GM18861 (cell line): ENCODE data around the gene SIX5.
"Not testable (repeated sequence)": the region's sequence is repeated elsewhere in the genome, so short reads cannot be mapped to it uniquely, and the experiment has no call there.

ENCODE experiments used
- ATAC-seq: cut with Tn5 transposase; IDR thresholded peaks from one replicate; pipeline ENCODE4 v1.9.1; 2021; ENCODE audit not compliant: unreplicated experiment

The SIX5 gene

DNA sequence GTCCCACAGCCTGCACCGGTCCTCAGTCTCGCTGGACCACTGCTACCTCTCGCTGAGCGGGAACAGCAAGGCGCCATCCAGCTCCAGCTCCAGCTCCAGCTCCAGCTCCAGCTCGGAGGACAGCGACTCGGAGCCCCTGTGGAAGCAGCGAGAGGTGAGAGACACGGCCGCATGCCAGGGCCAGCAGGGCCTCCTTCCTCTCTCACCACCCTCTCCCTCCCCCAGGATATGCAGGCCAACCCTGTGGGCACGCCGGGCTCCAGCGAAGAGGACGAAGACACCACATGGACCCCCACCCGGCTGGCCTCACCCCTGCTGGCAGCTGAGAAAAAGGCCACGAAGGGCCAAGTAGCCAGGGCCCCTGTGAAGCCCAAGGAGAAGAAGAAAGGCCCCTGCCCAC is 7.3 kb downstream of the SIX5 start:
- no peak for ATAC-seq

GRCh38 chr19:45758921-45759320 is 10.1 kb downstream of the SIX5 start:
- no peak for ATAC-seq

- no peak for ATAC-seq
These were observed 11.4 kb downstream of the SIX5 start for GRCh38 chr19:45757695-45758094.

GRCh38 chr19:45754323-45754722 is 14.7 kb downstream of the SIX5 start:
- ATAC-seq = no peak

DNA sequence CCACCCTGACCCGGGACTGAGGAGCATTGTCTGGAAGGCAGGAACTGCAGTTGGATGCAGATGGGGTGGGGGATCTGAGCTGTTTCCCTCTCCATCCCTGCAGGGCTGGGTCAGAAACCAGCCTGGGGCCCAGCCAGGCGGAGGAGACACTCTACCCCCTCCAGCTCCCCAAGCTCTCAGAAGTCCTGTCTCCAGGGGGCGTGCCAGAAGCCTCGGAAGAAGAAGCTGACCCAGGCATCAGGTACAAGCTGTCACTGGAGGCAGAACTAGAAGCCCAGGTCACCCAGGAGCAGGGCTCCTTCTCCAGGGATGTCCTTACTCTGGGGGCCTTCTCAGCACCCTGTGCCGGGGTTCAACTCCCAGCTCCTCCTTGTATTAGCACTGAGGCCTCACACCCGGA is 15.5 kb downstream of the SIX5 start:
- ATAC-seq = no peak

GRCh38 chr19:45752639-45753038 is 16.4 kb downstream of the SIX5 start:
- ATAC-seq = no peak

DNA sequence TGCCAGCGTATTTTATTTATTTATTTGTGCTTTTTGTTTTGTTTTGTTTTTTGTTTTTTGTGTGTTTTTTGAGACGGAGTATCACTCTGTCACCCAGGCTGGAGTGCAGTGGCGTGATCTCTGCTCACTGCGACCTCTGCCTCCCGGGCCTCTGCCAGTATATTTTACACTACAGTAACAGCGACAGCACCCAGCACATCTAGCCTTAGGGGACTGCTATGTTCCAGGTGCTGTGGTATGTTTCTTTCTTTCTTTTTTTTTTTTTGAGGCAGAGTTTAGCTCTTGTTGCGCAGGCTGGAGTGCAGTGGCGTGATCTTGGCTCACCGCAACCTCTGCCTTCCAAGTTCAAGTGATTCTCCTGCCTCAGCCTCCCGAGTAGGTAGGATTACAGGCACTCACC is 17.6 kb downstream of the SIX5 start:
- not testable (repeated sequence) for ATAC-seq

- no peak for ATAC-seq
These were observed 21.5 kb downstream of the SIX5 start for GRCh38 chr19:45747513-45747912.

DNA sequence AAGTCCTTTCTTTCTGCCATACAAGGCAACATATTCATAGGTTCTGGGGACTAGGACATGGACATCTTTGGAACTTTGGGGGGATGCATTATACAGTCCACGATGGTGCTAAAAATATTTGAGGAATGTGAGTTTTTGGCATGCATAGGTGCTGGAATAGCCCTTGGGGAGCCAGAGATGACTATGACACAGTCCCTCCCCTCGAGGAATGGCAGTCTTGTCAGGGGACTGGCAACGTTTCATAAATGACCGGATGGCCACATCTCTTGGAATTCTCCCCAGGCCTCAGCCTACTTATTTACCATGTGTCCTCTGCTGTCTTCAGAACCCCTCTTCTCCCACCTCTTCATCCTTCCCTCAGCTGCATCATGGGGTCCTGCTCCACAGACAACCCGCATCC is 22.2 kb downstream of the SIX5 start:
- ATAC-seq = no peak

DNA sequence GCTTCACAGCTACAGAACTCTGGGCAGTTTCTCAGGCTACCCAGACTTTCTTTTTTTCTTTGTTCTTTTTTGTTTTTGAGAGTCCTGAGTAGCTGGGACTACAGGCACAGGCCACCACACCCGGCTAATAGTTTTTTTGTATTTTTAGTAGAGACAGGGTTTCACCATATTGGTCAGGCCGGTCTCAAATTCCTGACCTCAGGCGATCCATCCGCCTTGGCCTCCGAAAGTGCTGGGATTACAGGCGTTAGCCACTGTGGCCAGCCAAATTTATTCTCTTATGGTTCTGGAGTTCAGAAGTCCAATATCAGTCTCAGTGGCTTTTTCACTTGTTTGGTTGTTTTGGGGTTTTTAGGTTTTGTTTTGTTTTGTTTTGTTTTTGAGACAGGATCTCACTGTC is 23.4 kb downstream of the SIX5 start:
- no peak for ATAC-seq

DNA sequence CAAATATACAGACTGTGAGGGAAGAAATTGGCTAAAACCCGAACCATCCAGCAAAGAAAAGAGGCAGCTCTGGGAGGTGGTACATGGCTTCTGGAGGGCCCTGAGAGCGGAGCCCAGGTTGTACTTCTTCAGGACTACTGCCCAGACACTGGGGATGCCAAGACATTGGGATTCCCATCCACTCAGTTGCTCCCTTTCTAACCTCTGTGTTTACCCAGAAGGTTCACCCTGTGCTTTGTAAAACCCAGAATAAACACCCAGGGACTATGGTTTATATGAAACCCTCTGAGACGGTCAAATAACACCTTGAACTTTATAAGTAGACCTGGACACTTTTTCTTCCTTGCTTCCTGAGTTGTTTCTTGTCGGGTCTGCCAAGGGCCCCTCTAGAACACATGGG is 26.1 kb downstream of the SIX5 start:
- no peak for ATAC-seq

DNA sequence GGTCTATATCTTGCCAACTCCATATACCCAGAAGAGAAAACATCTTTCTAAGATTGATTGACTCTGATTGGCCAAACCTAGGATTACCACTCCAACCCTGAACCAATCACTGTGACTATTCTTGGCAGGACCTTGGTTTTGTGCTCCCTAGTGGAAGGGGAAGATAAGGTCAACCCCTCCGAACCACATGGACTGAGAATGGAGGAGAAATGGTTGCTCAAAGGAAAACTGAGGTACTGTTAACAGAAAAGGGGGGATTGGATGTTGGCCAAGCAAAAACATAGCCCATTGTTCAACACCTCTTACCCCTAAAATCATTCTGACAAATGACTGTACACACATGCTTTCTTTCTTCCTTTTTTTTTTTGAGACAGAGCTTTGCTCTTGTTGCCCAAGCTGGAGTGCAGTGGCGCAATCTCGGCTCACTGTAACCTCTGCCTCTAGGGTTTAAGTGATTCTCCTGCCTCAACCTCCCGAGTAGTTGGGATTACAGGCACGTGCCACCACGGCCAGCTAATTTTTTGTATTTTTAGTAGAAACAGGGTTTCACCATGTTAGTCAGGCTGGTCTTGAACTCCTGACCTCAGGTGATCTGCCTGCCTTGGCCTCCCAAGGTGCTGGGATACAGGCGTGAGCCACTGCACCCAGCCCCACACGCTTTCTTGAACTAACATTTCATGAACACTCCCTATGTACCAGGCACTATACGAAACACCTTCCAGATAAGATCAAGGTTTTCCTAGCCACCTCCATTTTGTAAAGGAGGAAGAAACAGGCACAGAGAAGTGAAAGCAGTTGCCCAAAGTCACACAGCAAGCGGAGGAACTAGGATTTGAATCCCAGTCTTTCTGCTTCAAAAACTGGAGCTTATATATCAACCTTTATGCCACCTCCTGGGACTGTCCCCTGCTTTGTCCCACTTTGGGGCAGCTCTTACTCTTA is 29.3 kb downstream of the SIX5 start:
- no peak for ATAC-seq

DNA sequence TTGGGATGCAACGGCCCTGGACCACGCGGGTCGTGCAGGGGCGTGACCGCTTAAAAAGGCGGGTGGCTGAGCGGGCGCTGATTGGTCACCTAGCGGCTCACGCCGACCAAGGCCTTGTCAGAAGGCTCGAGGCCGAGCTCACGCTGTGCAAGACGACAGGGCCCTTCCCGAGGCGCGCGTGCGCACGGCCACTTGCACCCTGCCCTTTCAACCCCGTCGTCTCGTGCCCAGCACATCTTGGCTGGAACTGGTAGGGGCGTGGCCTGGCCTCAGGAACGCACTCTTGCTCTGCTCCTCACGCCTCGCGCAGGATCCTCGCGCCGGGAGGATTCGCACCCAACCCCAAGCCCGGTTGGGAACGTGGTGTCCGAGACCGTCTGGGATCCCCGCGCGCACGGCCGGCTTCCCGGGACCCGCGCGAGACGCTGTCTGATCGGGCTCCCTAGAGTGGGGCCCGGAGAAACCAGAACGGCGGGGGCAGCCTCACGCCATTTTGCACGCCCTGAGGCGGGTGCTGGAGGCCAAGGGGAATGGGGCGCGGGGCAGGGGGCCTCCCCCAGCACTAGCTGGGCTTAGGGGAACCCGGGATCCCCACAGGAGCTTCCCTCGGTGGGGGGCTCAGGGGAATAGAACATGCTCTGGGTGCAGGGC is 35.8 kb downstream of the SIX5 start, which contains the start of gene MEIOSIN:
Gene MEIOSIN, plus strand, starts transcription at position 280 of the 651 bp plus-strand sequence. CDS start 1,938 bp downstream, outside the sequence.
- ATAC-seq = no peak

DNA sequence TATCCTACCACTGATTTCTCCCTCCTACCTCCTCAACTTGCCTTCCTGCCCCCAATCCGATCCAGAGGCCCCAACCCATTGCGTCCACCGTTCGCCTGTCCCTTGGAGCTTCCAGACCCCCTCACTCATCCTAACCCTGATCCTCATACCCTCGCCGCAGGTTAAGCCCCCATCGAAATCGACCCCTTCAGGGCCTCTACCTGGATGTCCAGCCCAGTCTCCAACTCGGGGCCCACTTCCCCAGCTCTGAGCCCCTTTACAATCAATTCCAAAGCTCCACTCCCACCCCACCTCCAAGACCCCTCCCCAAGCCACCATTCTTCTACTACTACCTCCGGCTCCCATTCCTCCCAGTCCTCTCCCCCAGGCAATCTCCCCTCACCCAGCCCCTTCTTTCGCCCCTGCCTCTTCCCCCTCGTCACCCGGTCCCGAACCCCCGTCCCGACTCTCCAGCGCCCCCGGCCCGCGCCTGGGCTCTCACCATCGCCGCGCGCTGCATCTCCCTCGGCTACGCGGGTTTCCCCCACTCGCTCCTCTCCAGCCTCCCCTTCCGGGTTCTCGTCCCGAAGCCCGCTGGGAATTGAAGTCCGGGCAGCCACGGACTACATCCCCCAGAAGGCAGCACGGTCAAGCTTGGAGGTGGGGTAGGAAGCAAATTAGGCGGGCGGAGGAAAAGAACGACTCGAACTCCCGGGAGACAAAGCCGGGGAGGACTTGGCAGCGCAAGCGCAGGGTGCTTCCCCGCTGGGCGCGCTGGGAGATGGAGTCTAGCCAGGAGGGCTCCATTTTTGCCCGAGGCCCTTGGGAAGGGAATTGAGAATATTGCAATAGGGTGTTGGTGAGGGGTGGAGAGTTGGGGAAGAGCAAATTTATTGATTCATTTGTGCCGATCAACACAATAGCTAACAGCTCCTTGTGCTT is 38.4 kb downstream of the SIX5 start, which contains the start of gene FBXO46:
Gene FBXO46, minus strand, starts transcription at position 529 of the 921 bp plus-strand sequence. CDS start 17,401 bp downstream, outside the sequence.
- ATAC-seq = peak; percentile 81

- ATAC-seq = no peak
These were observed 39.2 kb downstream of the SIX5 start for GRCh38 chr19:45729800-45730290.

DNA sequence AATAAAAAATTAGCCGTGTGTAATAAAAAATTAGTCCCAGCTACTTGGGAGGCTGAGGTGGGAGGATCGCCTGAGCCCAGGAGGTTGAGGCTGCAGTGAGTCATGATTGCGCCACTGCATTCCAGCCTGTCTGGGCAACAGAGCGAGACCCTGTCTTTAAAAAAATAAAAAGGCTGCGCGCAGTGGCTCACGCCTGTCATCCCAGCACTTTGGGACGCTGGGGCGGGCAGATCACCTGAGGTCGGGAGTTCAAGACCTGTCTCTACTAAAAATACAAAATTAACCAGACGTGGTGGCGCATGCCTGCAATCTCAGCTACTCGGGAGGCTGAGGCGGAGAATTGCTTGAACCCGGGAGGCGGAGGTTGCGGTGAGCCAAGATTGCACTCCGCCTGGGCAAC is 40.4 kb downstream of the SIX5 start:
- not testable (repeated sequence) for ATAC-seq

DNA sequence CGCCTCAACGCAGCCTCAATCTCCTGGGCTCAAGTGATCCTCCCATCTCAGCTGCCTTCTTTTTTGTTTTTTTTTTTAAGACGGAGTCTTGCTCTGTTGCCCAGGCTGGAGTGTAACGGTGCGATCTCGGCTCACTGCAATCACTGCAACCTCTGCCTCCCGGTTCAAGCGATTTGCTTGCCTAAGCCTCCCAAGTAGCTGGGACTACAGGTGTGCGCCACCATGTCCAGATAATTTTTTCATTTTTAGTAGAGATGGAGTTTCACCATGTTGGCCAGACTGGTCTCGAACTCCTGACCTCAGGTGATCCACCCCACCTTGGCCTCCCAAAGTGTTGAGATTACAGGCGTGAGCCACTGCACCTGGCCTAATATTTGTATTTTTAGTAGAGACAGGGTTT is 49.0 kb downstream of the SIX5 start:
- ATAC-seq = not testable (repeated sequence)

DNA sequence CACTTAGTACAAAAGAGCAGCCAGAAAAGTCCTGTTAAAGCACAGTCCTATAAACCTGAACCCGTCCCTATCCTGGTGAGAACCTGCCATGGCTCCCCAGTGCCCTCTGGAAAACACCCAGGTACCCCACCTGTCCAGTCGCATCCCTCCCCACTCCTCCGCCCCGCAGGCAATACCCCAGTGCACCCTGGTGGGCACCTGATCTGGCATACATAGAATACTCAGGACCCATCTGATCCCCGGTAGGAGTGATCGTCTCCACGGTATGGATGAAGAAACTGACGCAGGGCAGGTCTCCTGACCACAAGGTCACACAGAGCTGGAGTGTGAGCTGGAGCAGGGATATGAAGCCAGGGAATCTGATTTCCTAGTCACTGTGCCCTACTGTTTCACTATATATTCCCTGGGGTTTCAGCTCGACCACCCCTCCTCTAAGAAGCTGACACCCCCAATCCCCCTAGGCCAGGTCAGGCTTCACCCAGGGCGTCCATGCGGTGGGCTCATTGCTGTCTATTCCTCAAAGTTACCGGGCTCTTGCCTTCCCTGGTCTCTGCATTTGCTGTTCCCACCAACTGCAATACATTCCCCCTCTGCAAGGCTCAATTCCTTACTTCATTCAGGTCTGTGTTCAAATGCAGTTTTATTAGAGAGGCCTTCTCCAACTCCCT is 50.9 kb downstream of the SIX5 start:
- ATAC-seq = no peak

DNA sequence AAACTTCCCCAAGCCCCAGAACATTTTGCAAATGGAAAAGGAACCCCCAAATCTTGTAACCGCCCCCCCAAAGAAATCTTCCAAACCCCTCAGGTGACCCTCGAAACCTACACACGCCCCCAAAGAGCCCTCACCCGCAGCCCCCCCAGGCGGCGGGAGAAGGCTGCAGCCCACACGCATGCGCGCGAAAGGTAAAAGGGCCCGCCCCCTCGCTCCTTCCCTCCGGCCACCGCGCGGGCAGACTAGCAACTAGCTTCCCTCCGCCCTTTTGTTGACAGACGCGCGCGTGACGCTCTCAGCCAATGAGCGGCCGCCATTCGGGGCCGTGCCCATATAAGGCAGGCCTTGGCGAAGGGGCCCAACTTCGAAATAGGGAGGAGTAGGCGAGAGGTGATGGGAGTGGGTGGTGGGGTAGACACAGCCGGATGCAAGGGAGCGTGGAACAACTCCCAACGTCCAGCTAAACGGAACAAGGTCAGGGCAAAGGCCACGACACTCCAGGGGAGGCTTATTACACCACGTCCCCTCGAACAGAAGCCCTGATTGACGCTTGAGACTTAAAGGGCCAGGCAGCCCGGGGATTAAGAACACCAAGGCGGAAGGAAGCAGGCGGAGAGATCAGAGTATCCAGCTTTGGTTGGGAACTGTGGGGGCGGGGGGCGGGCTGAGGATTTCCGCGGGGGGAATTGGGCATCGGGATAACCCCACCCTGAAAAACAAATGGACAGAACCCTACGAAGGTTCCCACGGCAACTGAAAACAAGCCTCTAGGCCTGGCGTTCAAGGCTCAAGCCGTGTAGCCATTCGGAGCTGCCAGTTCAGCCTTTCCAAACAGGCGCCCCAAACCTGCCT is 51.7 kb downstream of the SIX5 start:
- ATAC-seq = peak; percentile 84
